Heart right ventricle (tissue), 16 donors: ENCODE measurements around the gene LAT. TPM values are rescaled to one million over a fixed set of nuclear protein-coding genes. Genes with fewer than 3 reads are reported as not detected.

Source experiments
- ATAC-seq, 8 donors: fragments of 200-7000 bp; cut with Tn5 transposase; one replicate each; pipeline ENCODE4 v1.9.1; 2020; ENCODE audit warnings: mild to moderate bottlenecking in 8 of 8, moderate library complexity in 8 of 8, moderate number of reproducible peaks in 1 of 8
- DNase-seq, 2 donors: peaks; one replicate each; pipeline ENCODE4 v3.0.0-alpha.2; 2020
- H3K27ac ChIP-seq, 10 donors: fragments of 200-600 bp; sonication (generic) in 2 of 10; one replicate each; pipeline versions ENCODE4 v1.5.0 to v1.8.0; 2020 to 2022; ENCODE audit warnings: mild to moderate bottlenecking in 3 of 10
- H3K27me3 ChIP-seq, 7 donors: fragments of 200-600 bp; one replicate each; pipeline ENCODE4 v1.8.0; 2021 to 2022; ENCODE audit warnings: mild to moderate bottlenecking in 2 of 7
- H3K36me3 ChIP-seq, 9 donors: fragments of 200-600 bp; sonication (generic) in 1 of 9; one replicate each; pipeline versions ENCODE4 v1.5.0 to v1.8.0; 2020 to 2022; ENCODE audit warnings: mild to moderate bottlenecking in 2 of 9
- H3K4me1 ChIP-seq, 9 donors: fragments of 200-600 bp; sonication (generic) in 1 of 9; one replicate each; pipeline versions ENCODE4 v1.5.0 to v1.8.0; 2020 to 2022; ENCODE audit warnings: mild to moderate bottlenecking in 4 of 9
- H3K4me3 ChIP-seq, 10 donors: fragments of 200-600 bp; sonication (generic) in 2 of 10; one replicate each; pipeline versions ENCODE4 v1.5.0 to v1.8.0; 2020 to 2022; ENCODE audit warnings: mild to moderate bottlenecking in 7 of 10, moderate library complexity in 2 of 10
- H3K9me3 ChIP-seq, 11 donors: fragments of 200-600 bp in 10 of 11; sonication (generic) in 2 of 11; one replicate each; pipeline versions ENCODE4 v1.5.0 to v1.8.0; 2013 to 2022; ENCODE audit warnings: mild to moderate bottlenecking in 2 of 11, control low read depth in 1 of 11, moderate library complexity in 1 of 11
- CTCF ChIP-seq, 9 donors: fragments of 200-600 bp; sonication (generic) in 2 of 9; IDR thresholded peaks; one replicate each; pipeline versions ENCODE4 v1.5.0 to v1.8.0; 2021 to 2022; ENCODE audit warnings: antibody characterized with exemption in 9 of 9, mild to moderate bottlenecking in 5 of 9, moderate library complexity in 1 of 9
- WGBS, 2 donors: extraction: QIAGEN DNeasy Blood & Tissue Kit; methylation state at CpG; one replicate each; pipeline ENCODE4 v1.1.7; 2013; ENCODE audit warnings: inconsistent platforms in 1 of 2; 5-methylcytosine and 5-hydroxymethylcytosine counted together
- intact Hi-C, 10 donors: fragments of 100-400 bp; cut with DNase I; formaldehyde crosslinking; loops; one replicate each; pipeline versions ENCODE4 v1.11.1 to v1.14.2; 2022
- polyA plus RNA-seq, 2 donors: library from polyadenylated mRNA; stranded (reverse); fragments of 200-250 nt; gene quantifications; one replicate each; pipeline ENCODE4 v1.2.3, GENCODE V29; 2013
- total RNA-seq, 10 donors: library from RNA; stranded (reverse); fragmentation: NEBNext Ultra II Directional in 3 of 10; extraction: Animal tissue kit (Norgen Biotek cat#: 25700) in 3 of 10; gene quantifications; one replicate each; pipeline versions ENCODE4 v1.2.1 to v1.2.4, GENCODE V29; 2021 to 2023
- donor health status: Arrhythmogenic right ventricular cardiomyopathy.
- donor health status: ischemic (EF 13 %, LVEDD 7.1; RV severe dilation, severe dysfunction).
- donor health status: healthy with polysubstance abuse.
- donor health status: DM: no; HTN: yes; CAD: no.
- donor health status: DM: no; HTN: no; CAD: no.
- donor health status: ischemic (EF 25% LVEDD 6.9; RV normal size, moderate dysfunction).
- donor health status: ischemic (EF 25% LVEDD 5.7; RV mildly dilated, moderate dysfunction).
- donor health status: healthy.
- donor health status: DM: yes; HTN: yes; CAD: no.
- donor health status: Ischemic cardiomyopathy.
- donor health status: ischemic (EF 35%, LVEDD 5.7; RV mildly dilated, moderate dysfunction).
- donor health status: nonischemic (EF 11% LVEDD 7.7; RV severe dilation, severe dysfunction).
- donor health status: DM: yes; HTN: yes; CAD: no.
- donor health status: PGD.
- donor health status: ischemic (EF 29% LVEDD 5.4; RV normal size, mild dysfunction).
- donor health status: nonischemic (EF 23%, LVEDD 6.1; RV moderate dilation, normal function).

The LAT gene
- total and polyA plus RNA-seq, 12 donors, result 0.35 to 7.2 (median 1.9) TPM

- Histone ChIP-seq H3K27ac (no peak overlapping the region), H3K27me3 (peaks cover 0 to 26% (median 13%) of the 10 kb centered on the region in 7 donors), H3K9me3 (no peaks in the 10 kb centered on the region), H3K36me3 (no peaks in the 10 kb centered on the region), H3K4me1 (no peaks in the 10 kb centered on the region), H3K4me3 (no peak overlapping the region)
- no peak for TF ChIP-seq CTCF (IDR thresholded peaks at IDR 0.05)
- DNase-seq, result no peak
- intact Hi-C loops, result no loop called here
- no peak for ATAC-seq
- WGBS, 2 donors, result 87% methylated on average over 5 of the region's 5 CpGs
Measured at GRCh38 chr16:29022196-29022595, 37.3 kb downstream of the LAT start.

GRCh38 chr16:29023279-29024277 is 38.7 kb downstream of the LAT start:
- Histone ChIP-seq H3K4me3 (no peak overlapping the region), H3K4me1 (no peaks in the 10 kb centered on the region), H3K9me3 (no peaks in the 10 kb centered on the region), H3K36me3 (no peaks in the 10 kb centered on the region), H3K27me3 (peaks cover 0 to 33% (median 18%) of the 10 kb centered on the region in 7 donors), H3K27ac (no peak overlapping the region)
- no peak for TF ChIP-seq CTCF (IDR thresholded peaks at IDR 0.05)
- whole genome bisulfite sequencing, 2 donors, result 69 to 75% methylated on average over 15 of the region's 15 CpGs
- intact Hi-C loops, result no loop called here
- DNase-seq, result no peak
- ATAC-seq, result no peak

GRCh38 chr16:29024278-29024677 is 39.4 kb downstream of the LAT start:
- no peak for ATAC-seq
- Histone ChIP-seq H3K36me3 (no peaks in the 10 kb centered on the region), H3K9me3 (no peaks in the 10 kb centered on the region), H3K4me3 (no peak overlapping the region), H3K27ac (no peak overlapping the region), H3K27me3 (peaks cover 0 to 33% (median 19%) of the 10 kb centered on the region in 7 donors), H3K4me1 (peaks cover 0 to 5% (median 0%) of the 10 kb centered on the region in 9 donors)
- intact Hi-C loops, result no loop called here
- no peak for TF ChIP-seq CTCF (IDR thresholded peaks at IDR 0.05)
- no peak for DNase-seq
- WGBS, 2 donors, result 62 to 67% methylated on average over 5 of the region's 5 CpGs

DNA sequence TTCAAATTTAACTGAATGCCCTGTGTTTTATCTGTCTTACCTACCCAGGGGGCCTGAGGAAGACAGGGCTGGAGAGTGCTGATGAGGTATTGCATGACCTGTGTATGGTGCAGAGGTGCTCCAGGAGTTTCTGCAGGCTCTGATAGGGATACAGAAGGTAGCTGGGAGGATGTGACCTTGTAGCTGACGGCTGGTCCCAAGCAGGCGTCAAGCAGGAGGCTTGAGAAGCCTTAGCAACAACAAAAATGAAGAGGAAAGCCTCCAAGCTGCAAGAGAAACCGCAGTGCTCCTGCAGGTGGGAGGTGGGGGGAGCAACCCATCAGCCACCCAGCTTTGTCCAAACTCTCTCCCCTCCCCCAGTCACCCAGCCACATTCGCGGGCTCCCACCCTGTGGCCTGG is 40.4 kb downstream of the LAT start:
- Histone ChIP-seq H3K27me3 (peaks cover 0 to 34% (median 19%) of the 10 kb centered on the region in 7 donors), H3K4me3 (no peak overlapping the region), H3K27ac (no peak overlapping the region), H3K9me3 (no peaks in the 10 kb centered on the region), H3K4me1 (peaks cover 0 to 8% (median 0%) of the 10 kb centered on the region in 9 donors), H3K36me3 (no peaks in the 10 kb centered on the region)
- WGBS, 2 donors, result 45 to 50% methylated on average over 5 of the region's 5 CpGs
- TF ChIP-seq CTCF (IDR thresholded peaks at IDR 0.05), result no peak
- DNase-seq, result no peak
- no peak for ATAC-seq
- intact Hi-C loops, result no loop called here
